Stimulated activated CD8-positive, alpha-beta memory T cell treated with anti-CD3 and anti-CD28 coated beads, Interleukin-2, amount 100 ng/mL, for 1 hour (primary cell): Measurements from ENCODE around the gene PIGV.

Experiments used
- DNase-seq, 2 donors: peaks; one replicate each; pipeline ENCODE4 v3.0.0-alpha.2; 2020; ENCODE audit warnings: low read depth in 2 of 2

Gene PIGV

DNA sequence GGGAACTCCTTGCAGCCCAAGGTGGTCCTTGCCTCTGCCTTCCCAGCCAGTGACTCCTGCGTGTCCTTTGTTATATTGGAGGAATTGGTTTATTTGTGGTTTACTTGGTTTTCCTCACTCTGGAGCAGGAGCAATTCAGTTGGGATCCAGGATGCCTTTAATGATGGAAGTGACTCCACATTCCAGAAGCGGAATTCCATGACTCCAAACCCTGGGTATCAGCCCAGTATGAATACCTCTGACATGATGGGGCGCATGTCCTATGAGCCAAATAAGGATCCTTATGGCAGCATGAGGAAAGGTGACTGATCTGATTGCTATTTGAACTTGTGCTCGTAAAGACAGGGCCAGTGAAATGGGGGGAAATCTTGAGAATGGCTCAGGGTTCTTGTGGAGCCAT, 15.1 kb upstream of the PIGV start:
- no peak for DNase-seq

DNA sequence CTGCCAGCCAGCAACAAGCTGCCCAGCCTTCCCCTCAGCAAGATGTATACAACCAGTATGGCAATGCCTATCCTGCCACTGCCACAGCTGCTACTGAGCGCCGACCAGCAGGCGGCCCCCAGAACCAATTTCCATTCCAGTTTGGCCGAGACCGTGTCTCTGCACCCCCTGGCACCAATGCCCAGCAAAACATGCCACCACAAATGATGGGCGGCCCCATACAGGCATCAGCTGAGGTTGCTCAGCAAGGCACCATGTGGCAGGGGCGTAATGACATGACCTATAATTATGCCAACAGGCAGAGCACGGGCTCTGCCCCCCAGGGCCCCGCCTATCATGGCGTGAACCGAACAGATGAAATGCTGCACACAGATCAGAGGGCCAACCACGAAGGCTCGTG, 13.3 kb upstream of the PIGV start:
- no peak for DNase-seq

DNA sequence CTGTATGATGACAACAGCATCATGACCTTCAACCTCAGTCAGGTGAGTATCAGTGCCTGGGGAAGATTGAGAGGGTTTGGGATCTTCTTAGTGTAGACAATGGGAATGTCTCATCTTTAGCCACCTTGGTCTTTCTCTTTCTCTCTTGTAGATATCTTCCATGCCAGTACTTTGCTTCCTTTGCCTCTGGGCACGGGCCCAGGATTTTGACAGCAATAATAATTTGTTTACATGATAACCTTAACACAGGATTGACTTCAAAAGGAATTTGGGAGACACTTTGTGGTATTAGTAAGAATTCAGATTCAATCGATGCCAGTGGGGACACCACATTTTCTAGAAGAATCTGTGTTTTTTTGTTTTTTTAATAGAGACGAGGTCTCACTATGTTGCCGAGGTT, 12.1 kb upstream of the PIGV start:
- DNase-seq, result no peak

DNA sequence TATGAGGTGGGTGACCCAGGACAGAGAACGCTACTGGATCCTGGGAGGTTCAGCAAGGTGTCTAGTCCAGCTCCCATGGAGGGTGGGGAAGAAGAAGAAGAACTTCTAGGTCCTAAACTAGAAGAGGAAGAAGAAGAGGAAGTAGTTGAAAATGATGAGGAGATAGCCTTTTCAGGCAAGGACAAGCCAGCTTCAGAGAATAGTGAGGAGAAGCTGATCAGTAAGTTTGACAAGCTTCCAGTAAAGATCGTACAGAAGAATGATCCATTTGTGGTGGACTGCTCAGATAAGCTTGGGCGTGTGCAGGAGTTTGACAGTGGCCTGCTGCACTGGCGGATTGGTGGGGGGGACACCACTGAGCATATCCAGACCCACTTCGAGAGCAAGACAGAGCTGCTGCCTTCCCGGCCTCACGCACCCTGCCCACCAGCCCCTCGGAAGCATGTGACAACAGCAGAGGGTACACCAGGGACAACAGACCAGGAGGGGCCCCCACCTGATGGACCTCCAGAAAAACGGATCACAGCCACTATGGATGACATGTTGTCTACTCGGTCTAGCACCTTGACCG, 8.6 kb upstream of the PIGV start:
- DNase-seq, result no peak

DNA sequence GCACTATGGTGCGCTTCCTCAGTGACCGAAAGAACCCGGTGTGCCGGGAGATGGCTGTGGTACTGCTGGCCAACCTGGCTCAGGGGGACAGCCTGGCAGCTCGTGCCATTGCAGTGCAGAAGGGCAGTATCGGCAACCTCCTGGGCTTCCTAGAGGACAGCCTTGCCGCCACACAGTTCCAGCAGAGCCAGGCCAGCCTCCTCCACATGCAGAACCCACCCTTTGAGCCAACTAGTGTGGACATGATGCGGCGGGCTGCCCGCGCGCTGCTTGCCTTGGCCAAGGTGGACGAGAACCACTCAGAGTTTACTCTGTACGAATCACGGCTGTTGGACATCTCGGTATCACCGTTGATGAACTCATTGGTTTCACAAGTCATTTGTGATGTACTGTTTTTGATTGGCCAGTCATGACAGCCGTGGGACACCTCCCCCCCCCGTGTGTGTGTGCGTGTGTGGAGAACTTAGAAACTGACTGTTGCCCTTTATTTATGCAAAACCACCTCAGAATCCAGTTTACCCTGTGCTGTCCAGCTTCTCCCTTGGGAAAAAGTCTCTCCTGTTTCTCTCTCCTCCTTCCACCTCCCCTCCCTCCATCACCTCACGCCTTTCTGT, 7.3 kb upstream of the PIGV start:
- DNase-seq, result no peak

DNA sequence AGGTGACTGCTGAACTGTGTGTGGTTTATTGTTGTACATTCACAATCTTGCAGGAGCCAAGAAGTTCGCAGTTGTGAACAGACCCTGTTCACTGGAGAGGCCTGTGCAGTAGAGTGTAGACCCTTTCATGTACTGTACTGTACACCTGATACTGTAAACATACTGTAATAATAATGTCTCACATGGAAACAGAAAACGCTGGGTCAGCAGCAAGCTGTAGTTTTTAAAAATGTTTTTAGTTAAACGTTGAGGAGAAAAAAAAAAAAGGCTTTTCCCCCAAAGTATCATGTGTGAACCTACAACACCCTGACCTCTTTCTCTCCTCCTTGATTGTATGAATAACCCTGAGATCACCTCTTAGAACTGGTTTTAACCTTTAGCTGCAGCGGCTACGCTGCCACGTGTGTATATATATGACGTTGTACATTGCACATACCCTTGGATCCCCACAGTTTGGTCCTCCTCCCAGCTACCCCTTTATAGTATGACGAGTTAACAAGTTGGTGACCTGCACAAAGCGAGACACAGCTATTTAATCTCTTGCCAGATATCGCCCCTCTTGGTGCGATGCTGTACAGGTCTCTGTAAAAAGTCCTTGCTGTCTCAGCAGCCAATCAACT, 6.4 kb upstream of the PIGV start:
- DNase-seq, result no peak

DNA sequence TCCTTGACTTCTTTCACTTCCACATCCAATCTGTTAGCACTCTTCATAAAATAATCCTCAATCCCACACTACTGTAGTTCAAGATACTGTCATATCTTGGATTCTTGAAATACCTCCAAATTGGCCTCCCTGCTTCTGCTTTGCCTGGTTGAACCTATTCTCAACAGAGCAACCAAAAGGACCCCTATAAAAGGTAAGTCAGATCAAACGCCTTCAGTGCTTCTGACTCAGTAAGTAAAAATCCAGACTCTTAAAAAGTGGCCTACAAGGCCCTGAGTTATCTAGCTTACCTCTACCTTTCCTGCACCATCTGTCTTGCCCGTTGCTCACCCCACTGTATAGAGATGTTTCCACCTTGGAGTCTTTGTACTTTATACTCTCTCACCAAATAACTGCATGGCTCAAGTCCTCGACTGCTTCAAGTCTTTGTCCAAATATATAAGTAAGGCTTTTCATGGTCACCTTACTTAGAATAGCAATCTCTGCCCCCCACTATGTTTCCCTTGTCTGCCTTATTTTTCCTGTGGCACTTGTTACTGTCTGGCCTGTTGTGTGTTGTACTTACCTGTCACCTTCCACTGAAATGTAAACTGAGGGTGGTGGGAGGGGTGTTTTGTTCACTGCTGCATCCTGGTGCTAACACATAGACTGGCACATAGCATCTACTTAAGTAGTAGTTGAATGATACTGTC, 5.1 kb upstream of the PIGV start:
- no peak for DNase-seq

DNA sequence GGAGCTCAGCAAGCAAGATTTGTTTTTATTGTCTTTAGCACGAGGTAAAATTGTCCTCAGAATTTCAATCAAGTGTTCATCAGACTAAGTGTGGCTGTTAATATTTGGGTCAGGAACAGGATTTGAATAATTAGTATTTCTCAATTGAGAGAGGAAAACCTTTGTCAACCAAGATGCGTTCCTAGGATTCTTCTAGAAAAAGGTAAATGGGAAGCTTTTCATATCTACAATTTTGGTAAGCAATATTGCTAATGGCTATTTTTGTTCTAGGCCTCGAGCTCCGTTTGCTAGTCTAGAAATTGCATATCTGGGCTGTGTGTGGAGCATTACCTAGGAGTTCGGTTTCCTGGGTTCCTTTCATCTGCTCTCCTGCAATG, 4.1 kb upstream of the PIGV start:
- no peak for DNase-seq

DNA sequence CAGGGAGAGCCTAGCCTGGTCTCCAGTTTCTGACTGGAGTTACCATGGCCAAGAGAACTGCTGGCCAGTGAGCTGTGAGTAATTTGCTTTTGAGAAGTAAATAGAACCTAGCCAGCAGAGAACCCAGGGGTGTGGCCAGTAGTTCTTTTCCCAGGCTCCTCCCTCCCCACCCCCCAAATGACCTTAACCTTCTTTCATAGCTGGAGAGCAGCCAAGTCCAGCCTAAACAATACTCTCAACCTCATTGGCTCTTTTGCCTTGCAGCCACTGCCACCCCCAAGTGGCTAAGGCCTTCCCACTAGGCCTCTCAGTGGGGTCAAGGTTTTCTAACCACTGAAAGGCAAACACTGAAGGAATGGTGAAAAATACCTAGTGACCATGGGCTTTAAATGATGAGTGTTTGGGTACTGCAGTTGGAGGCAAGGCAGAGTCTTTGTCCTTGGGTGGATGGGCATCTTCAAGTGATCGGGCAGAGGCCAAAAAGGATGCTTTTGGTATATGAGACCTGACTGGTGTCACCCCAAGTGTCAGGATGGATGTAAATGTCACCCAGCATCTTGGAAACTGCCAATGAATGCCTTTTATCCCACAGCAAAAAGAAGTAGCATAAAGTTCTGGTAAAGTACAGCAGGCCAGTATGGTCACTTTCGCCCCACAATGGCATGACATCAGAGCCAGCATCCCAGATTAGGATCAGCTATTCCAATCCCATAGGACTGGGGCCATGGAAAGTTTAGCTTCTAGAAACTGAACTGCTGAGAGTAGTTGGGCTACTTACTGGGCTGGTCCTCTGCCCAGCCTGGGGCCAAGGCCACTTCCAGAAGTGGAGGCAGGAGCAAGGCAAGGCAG, 3.5 kb upstream of the PIGV start:
- no peak for DNase-seq

DNA sequence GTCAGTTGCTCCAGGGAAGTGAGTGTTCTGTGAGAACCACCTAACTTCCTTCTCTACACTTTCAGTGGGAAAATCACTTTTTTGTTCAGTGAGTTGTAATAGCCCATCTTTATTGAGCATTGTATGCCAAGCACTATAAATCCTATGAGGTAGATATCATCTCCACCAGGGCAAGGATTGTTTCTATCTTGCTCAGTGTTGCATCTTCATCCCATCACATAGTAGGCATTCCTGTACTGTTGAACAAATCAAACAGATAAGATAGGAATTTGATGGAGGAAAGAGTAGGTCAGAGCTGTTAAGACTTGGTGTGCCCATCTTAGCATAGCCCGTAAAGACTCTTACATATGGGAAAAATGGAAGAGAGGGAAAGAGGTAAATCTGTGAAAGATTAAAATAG, 2.9 kb upstream of the PIGV start:
- DNase-seq, result no peak

DNA sequence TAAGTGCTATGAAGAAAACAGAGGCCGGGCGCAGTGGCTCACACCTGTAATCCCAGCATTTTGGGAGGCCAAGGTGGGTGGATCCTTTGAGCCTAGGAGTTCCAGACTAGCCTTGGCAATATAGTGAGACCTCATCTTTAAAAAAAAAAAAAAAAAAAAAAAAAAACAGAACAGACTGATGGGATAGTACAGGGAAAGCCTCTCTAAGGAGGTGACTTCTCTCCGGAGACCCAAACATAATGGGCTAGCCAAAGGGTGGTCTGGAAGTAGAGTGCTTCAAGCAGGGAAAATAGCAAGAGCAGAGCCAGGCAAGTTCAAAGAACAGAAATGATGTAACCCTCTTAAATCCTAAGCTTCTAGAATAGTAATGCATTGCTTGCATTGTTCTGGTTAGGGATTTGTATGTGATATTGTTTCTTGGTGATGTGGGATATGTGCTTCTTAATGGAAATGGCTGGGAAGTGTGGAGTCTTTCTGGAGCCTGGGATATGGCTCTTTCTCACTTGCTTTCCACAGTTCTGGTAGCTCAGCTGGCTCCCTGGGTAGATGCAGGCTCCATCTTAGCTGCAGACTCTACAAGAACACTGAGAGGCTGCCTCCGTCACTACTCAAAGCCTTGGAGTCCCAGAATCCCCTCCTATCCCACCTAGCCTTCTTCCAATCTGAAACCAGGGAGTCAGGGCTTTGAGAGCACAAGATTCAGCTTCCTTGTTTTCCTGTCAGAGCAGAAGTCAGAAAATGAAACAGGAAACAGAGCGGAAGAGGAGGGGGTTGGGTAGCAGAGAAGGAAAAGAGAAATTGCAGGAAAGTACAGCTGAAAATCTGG, 1.9 kb upstream of the PIGV start:
- DNase-seq, result no peak

DNA sequence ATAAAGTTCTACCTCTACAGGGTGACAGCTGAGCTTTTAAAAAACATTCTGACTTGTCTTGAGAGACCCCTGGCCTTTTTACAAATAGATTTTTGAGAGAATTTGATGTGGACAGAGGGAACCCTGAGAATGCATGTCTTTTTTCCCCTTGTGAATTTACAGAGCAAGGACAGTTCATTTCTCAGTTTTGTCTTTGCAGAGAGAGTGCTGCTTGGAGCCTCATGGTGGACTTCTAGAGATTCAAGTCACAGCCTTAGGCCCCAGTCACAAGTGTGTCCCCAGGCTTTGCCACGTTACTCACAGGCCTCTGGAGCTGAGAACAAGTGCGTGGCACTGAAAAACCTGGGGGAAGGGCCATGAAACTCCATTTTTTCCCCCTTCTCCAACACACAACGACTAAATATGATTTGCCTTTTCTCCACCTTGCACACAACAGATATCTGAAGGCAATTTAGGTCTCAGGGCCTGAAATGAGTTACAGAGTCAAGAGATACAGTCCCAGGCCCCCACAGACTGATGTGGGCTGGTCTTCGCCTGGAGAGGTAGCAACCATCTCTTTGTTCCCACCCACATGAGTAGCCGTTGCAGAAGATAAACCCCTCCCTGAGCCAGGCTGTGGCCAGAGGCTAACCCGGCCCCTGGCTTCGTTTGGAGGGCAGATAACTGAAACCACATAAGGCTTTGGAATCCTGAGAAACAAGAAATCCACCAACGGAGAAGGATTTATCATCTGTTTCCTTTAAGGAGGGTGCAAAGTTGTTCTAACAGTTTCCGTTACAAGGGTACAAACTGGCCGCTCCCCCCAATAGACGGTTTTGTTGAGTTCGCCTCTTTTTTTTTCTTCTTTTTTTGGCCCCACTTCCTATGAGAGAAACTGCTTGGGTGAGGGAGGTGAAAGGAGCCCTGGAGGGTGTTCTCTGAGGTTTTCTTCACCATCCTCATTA, 1.0 kb upstream of the PIGV start:
- DNase-seq, result no peak

DNA sequence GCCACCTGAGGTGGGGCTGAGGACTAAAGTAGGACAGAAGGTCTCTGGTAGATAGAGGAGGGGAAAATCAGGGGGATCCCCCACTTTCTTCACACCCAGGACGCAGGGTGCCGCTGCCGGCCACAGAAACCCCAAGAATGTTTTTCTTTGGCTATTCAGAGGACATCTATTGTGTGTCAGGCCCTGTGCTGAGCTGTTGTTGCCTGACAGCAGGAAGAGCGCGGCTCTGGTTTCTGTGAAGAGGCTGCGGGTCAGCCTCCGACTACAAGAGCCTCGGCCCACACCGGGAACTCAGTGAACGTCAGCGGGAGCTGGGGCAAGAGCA, 407 bp upstream of the PIGV start:
- peak; percentile 34 to 61 for DNase-seq

DNA sequence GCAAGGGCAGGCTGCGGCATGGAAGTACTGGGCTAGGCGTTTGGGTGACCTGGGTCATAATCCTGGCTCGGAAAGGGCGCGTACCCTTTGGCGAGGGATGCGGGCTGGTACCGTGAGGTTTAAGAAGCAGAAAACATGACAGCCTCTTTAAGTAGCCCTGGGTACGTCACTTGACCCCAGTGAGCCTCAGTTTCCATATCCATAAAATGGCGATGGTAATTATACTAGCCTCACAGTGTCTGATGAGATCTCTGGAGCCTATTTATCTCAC, 700 bp downstream of the PIGV start:
- DNase-seq, result no peak

DNA sequence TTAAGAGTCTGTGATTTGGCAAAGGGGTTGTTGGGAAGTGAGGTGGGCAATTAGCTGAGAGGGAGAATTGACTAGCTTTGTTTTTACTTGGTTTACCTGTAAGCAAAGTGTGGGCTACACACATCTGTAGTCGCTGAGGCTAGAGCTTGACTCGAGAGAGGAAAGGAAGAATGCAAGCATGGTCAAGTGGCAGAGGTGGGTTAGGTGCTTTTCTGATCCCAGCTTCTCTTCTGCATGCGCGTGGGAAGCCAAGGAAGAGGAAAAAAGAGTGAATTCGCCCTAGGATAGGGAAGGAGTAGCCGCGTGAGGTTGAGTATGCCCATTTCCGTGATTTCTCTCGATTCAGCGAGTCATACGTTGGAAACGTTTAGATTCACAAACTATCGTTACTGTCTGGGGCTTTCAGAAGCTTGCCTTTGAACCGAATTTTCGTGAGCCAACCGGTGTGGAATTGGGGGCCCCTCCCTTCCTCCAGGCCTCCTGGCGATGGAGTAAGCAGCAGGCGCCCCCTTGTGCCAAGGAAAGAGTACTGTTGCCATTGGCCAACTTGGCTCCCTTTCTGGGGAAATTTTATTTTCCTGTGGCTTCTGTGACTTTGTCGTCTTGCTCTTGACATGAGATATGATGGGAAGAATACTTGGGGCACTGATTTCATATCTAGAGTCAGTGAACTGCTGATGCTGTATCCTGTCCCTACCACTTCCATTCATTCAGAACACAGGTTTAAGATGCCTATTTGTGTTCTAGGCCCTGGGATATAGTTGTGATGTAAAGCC, 1.3 kb downstream of the PIGV start:
- DNase-seq, result peak; percentile 64 to 81

DNA sequence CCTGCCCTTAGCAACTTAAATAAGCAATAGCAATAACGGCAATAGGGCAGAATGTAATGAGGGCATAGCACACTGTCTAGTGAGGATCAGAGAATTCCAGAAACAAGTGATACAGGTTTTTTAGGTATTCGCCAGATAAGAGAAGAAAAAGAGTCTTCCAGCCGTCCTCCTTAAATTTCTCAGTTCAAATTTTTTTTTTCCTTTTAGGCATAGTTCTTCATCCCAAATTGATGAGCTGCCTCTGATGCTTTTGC, 1.8 kb downstream of the PIGV start:
- no peak for DNase-seq

DNA sequence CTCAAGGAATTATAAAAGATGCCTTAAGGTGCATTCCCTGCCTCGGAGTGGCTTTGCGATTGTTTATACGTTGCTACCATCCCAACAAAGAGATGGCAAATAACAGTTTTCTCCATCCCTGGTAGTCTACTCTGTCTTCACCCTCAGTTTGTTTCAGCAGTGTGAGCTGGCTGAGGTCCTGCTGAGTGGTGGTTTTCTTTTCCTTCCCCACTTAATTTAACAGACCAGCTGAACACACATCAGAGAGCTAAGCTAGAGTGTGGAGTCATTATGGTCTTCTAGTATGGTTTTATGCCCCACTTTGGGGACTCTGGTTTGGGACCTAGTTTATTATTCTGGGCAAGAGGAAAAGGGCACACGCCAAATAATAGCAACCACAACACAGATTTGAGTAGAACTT, 2.2 kb downstream of the PIGV start:
- DNase-seq, result no peak

DNA sequence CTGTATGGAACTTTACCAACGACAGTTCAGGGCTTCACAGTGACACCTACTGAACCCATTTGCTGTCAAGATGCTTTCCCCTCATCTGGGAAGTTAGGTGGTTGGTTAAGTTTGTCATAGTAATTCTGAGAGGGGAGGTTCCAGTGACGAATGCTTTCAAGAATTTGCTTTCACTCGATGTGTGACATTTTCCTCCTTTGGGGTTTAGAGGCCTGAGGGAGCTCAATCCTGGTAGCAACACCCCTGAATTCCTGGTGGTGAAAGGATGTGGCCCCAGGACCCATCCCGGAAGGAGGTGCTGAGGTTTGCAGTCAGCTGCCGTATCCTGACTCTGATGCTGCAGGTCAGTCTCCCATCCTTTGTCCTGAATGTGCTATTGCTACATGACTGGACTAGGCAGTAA, 2.8 kb downstream of the PIGV start:
- no peak for DNase-seq

DNA sequence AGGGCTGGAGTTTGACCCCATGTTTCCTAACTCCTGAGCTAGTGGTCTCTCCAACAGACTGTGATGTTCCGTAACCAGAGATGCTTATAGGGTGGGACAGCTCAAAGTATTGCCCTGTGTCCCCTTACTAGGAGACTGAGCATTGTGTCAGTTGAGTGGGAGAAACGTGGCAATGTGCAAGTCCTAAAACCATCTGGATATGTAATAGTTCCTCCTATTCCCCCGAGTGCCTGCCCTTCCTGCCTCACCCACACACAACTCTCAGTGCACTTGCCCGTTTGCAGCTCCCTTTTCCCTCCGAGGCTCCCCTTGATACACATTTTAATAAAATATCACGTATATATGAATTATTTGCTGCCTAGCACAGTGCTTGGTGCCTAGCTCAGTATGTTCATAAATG, 3.4 kb downstream of the PIGV start:
- DNase-seq, result no peak

DNA sequence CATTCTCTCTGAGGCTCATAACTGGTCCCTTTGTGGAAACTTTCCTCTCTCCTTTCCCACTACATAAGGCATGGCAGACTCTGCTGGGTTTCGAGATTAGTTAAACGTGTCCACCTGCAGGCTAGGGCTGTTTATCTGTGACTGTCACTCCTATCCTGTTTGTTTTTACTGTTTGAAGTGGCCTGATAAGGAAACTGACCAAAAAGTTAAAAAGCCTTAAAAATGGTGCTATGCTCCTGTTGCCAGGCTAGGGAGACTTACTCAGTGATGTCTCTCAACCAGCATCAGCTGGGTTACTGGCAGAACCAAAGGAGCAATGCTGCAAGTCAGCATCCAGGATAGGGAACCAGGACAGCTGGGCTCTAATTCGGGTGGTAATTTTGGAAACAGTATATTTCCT, 3.9 kb downstream of the PIGV start:
- DNase-seq, result no peak
